Measurements from ENCODE around the gene FBLN2. TPM values are rescaled to one million over a fixed set of nuclear protein-coding genes. Genes with fewer than 3 reads are reported as not detected.

Gene FBLN2
- total and polyA plus RNA-seq, 10 of the 15 experiments (the other 5 are each of a cell fraction or from before 2014, with no cell fraction given): 0.03 to 0.41 (median 0.12) TPM; not detected in 2

DNA sequence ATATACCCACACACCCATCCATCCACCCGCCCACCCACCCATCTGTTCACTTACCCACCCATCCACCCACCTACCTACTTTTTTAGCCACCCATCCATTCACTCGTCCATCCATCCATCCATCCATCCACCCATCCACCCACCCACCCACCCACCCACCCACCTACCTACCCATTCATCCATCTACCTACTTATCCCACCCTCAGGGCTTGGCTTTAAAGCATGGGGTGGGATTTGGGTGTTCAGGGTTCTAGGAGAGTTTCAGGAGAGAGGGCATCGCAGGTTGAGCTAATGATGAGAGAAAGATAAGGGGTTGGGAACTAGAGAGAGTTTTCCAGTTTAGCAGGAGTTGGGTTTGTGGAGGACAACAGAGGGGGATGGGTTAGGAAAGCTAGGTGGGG lies 9.7 kb downstream of the FBLN2 start:
- no peak overlapping the region for H3K4me3 ChIP-seq
- H3K27me3 ChIP-seq (replicated peaks in 1 of 2; ENCODE audit: control insufficient read depth in 2 of 2, insufficient read depth in 2 of 2, low read length in 1 of 2): peaks cover 0 to 1% of the 10 kb centered on the region in 2 experiments; a peak in 2 of 4 replicates
- no peak overlapping the region for H3K4me2 ChIP-seq (ENCODE audit: control insufficient read depth, insufficient read depth)
- CTCF ChIA-PET: no interaction called here
- DNase-seq (ENCODE audit: low read depth, low spot score) (no peak), FAIRE-seq (no peak), ATAC-seq (no peak)
- no peaks in the 10 kb centered on the region for H3K36me3 ChIP-seq (ENCODE audit: control insufficient read depth in 2 of 2, insufficient read depth in 2 of 2, low read length in 1 of 2)
- WGBS (ENCODE audit: insufficient coverage, insufficient replicate concordance, low lambda C conversion rate, missing lambda C conversion rate): 0% methylated on average over 1 of the region's 3 CpGs
- H3K4me1 ChIP-seq (ENCODE audit: control insufficient read depth, insufficient read depth, low read length): no peaks in the 10 kb centered on the region
- SMC1A ChIA-PET (ENCODE audit: uncharacterized antibody, unreplicated experiment): no interaction called here
- no peaks in the 10 kb centered on the region for H3K9me3 ChIP-seq (replicated peaks; ENCODE audit: control insufficient read depth, insufficient read depth, low read length)
- BruUV-seq (replicated peaks): no TSS peak
- no peak overlapping the region for H2AFZ ChIP-seq (ENCODE audit: control insufficient read depth, low read depth, low read length)
- no peaks in the 10 kb centered on the region for H3K79me2 ChIP-seq (ENCODE audit: control insufficient read depth, insufficient read depth, low read length)
- no peak overlapping the region for H3K27ac ChIP-seq (ENCODE audit: control insufficient read depth, insufficient read depth)
- H4K20me1 ChIP-seq (ENCODE audit: control insufficient read depth, insufficient read depth): no peaks in the 10 kb centered on the region
- in situ Hi-C loops (cut with MboI): no loop called here
- intact Hi-C loops (cut with micrococcal nuclease; ENCODE audit: unreplicated experiment): no loop called here
- POLR2A ChIA-PET: no interaction called here
- H3K9ac ChIP-seq (ENCODE audit: control insufficient read depth, insufficient read depth, low read length): no peak overlapping the region
- no peak for TF ChIP-seq BACH1 (IDR thresholded peaks at IDR 0.05; ENCODE audit: borderline replicate concordance)
- no peak for TF ChIP-seq RUNX3 (IDR thresholded peaks at IDR 0.05; ENCODE audit: low read length)
- TF ChIP-seq, protein P1, sequence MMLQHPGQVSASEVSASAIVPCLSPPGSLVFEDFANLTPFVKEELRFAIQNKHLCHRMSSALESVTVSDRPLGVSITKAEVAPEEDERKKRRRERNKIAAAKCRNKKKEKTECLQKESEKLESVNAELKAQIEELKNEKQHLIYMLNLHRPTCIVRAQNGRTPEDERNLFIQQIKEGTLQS (IDR thresholded peaks at IDR 0.05; ENCODE audit: borderline replicate concordance, extremely low read depth, low read depth, low read length): no peak
- TF ChIP-seq SRF (IDR thresholded peaks at IDR 0.05; ENCODE audit: low read depth in 2 of 2, low read length in 2 of 2): no peak
- TF ChIP-seq, protein P2, sequence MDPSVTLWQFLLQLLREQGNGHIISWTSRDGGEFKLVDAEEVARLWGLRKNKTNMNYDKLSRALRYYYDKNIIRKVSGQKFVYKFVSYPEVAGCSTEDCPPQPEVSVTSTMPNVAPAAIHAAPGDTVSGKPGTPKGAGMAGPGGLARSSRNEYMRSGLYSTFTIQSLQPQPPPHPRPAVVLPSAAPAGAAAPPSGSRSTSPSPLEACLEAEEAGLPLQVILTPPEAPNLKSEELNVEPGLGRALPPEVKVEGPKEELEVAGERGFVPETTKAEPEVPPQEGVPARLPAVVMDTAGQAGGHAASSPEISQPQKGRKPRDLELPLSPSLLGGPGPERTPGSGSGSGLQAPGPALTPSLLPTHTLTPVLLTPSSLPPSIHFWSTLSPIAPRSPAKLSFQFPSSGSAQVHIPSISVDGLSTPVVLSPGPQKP (IDR thresholded peaks at IDR 0.05; ENCODE audit: low read depth, low read length): no peak
- TF ChIP-seq, protein P3, sequence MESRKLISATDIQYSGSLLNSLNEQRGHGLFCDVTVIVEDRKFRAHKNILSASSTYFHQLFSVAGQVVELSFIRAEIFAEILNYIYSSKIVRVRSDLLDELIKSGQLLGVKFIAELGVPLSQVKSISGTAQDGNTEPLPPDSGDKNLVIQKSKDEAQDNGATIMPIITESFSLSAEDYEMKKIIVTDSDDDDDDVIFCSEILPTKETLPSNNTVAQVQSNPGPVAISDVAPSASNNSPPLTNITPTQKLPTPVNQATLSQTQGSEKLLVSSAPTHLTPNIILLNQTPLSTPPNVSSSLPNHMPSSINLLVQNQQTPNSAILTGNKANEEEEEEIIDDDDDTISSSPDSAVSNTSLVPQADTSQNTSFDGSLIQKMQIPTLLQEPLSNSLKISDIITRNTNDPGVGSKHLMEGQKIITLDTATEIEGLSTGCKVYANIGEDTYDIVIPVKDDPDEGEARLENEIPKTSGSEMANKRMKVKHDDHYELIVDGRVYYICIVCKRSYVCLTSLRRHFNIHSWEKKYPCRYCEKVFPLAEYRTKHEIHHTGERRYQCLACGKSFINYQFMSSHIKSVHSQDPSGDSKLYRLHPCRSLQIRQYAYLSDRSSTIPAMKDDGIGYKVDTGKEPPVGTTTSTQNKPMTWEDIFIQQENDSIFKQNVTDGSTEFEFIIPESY (IDR thresholded peaks at IDR 0.05): no peak
- no peak for TF ChIP-seq HDAC6 (IDR thresholded peaks at IDR 0.05; ENCODE audit: unreplicated experiment)
- TF ChIP-seq PAX8 (IDR thresholded peaks at IDR 0.05): no peak
- TF ChIP-seq IKZF2 (IDR thresholded peaks at IDR 0.05): no peak
- no peak for TF ChIP-seq STAT3 (IDR thresholded peaks at IDR 0.05; ENCODE audit: low read depth, low read length)
- TF ChIP-seq SMAD5 (IDR thresholded peaks at IDR 0.05; ENCODE audit: low read depth): no peak
- no peak for TF ChIP-seq SREBF2 (IDR thresholded peaks at IDR 0.05; ENCODE audit: low read length)
- RAD21 ChIA-PET (ENCODE audit: unreplicated experiment): no interaction called here

All from GM12878 (cell line).